GM19328 (cell line): ENCODE measurements around the gene MYO1D.

Source experiments
- ATAC-seq: cut with Tn5 transposase; IDR thresholded peaks from one replicate; pipeline ENCODE4 v1.9.1; 2021; ENCODE audit warnings: mild to moderate bottlenecking, moderate library complexity; ENCODE audit not compliant: unreplicated experiment

Gene MYO1D

GRCh38 chr17:32444301-32445073, 432.4 kb downstream of the MYO1D start, which contains the start of gene PSMD11:
Gene PSMD11, plus strand, starts transcription at chr17:32444510. Its CDS starts 14 bp downstream, at chr17:32444524.
- peak; percentile 89 for ATAC-seq

- no peak for ATAC-seq
Observed at GRCh38 chr17:32443827-32444300, 433.1 kb downstream of the MYO1D start.
